OCI-LY3 (cell line): ENCODE measurements around the gene NRP1.

Experiments used
- H2AFZ ChIP-seq: fragments of 200-600, 300-600 bp; shearing (Covaris generic); 2 replicates; pipeline ENCODE4 v1.6.0; 2014; ENCODE audit warnings: antibody characterized with exemption, low read depth, low read length
- H3K27ac ChIP-seq: fragments of 200-600, 300-600 bp; sonication (generic); 2 replicates; pipeline ENCODE4 v1.5.1; 2014; ENCODE audit warnings: mild to moderate bottlenecking, low read length, moderate library complexity, mixed read lengths
- H3K27me3 ChIP-seq: fragments of 200-600, 300-600 bp; sonication (generic); 2 replicates; pipeline ENCODE4 v1.6.1; 2014; ENCODE audit warnings: low read depth, low read length, mixed read lengths
- H3K36me3 ChIP-seq: fragments of 200-600, 300-600 bp; sonication (generic); replicated peaks from 2 replicates; pipeline ENCODE3; 2014; ENCODE audit warnings: low read depth, low read length, mixed read lengths
- H3K4me1 ChIP-seq: fragments of 300-600, 200-600 bp; sonication (generic); 2 replicates; pipeline ENCODE4 v1.6.1; 2014; ENCODE audit warnings: low read length, mixed read lengths
- H3K4me2 ChIP-seq: fragments of 200-600, 300-600 bp; sonication (generic); 2 replicates; pipeline ENCODE4 v1.6.1; 2014; ENCODE audit warnings: low read length, mixed read lengths
- H3K4me3 ChIP-seq: fragments of 300-600, 200-600 bp; sonication (generic); 2 replicates; pipeline ENCODE4 v1.5.1; 2014; ENCODE audit warnings: antibody characterized with exemption, mild to moderate bottlenecking, low read length, moderate library complexity
- H3K79me2 ChIP-seq: fragments of 300-600, 200-600 bp; shearing (Covaris generic); 2 replicates; pipeline ENCODE4 v1.6.1; 2014; ENCODE audit warnings: mild to moderate bottlenecking, low read length, mixed read lengths
- H3K9ac ChIP-seq: fragments of 300-600, 200-600 bp; shearing (Covaris generic); 2 replicates; pipeline ENCODE4 v1.6.0; 2014; ENCODE audit warnings: mild to moderate bottlenecking, low read length, moderate library complexity
- H3K9me3 ChIP-seq: fragments of 200-600, 300-600 bp; shearing (Covaris generic); 2 replicates; pipeline ENCODE4 v1.6.1; 2014; ENCODE audit warnings: low read length, mixed read lengths; ENCODE audit not compliant: insufficient read depth
- H4K20me1 ChIP-seq: fragments of 200-600, 300-600 bp; sonication (generic); 2 replicates; pipeline ENCODE4 v1.6.1; 2016; ENCODE audit warnings: low read length, mixed read lengths; ENCODE audit not compliant: insufficient read depth
- CTCF ChIP-seq: fragments of 200-600, 300-600 bp; sonication (generic); IDR thresholded peaks from 2 replicates; pipeline ENCODE4 v1.5.1; 2014; ENCODE audit warnings: antibody characterized with exemption, low read length, low read depth
- EZH2phosphoT487 ChIP-seq: fragments of 200-600 bp; shearing (Covaris generic); IDR thresholded peaks from 2 replicates; pipeline ENCODE4 v1.6.1; 2018; ENCODE audit warnings: antibody characterized with exemption, mixed run types, low read depth

Gene NRP1

GRCh38 chr10:33211106-33211878 is 123.2 kb downstream of the NRP1 start:
- H3K27ac ChIP-seq, result no peak overlapping the region
- no peak overlapping the region for H2AFZ ChIP-seq
- TF ChIP-seq CTCF (no peak), EZH2phosphoT487 (no peak)
- no peaks in the 10 kb centered on the region for H3K27me3 ChIP-seq
- H3K36me3 ChIP-seq, result no peaks in the 10 kb centered on the region
- no peaks in the 10 kb centered on the region for H3K79me2 ChIP-seq
- no peak overlapping the region for H3K9ac ChIP-seq
- H3K4me1 ChIP-seq, result no peaks in the 10 kb centered on the region
- no peaks in the 10 kb centered on the region for H3K9me3 ChIP-seq
- no peak overlapping the region for H3K4me2 ChIP-seq
- H4K20me1 ChIP-seq, result no peaks in the 10 kb centered on the region
- no peak overlapping the region for H3K4me3 ChIP-seq

- H3K9me3 ChIP-seq, result no peaks in the 10 kb centered on the region
- TF ChIP-seq EZH2phosphoT487 (no peak), CTCF (no peak)
- no peaks in the 10 kb centered on the region for H3K27me3 ChIP-seq
- no peak overlapping the region for H2AFZ ChIP-seq
- no peak overlapping the region for H3K4me3 ChIP-seq
- H3K4me2 ChIP-seq, result no peak overlapping the region
- H3K9ac ChIP-seq, result no peak overlapping the region
- no peaks in the 10 kb centered on the region for H3K79me2 ChIP-seq
- H4K20me1 ChIP-seq, result no peaks in the 10 kb centered on the region
- no peaks in the 10 kb centered on the region for H3K4me1 ChIP-seq
- no peak overlapping the region for H3K27ac ChIP-seq
- H3K36me3 ChIP-seq, result no peaks in the 10 kb centered on the region
Observed at GRCh38 chr10:33209802-33210201, 124.7 kb downstream of the NRP1 start.

- Histone ChIP-seq H3K4me2 (no peak overlapping the region), H3K27me3 (no peaks in the 10 kb centered on the region), H3K4me1 (no peaks in the 10 kb centered on the region), H2AFZ (no peak overlapping the region), H3K27ac (no peak overlapping the region), H3K9ac (no peak overlapping the region), H3K79me2 (no peaks in the 10 kb centered on the region), H3K36me3 (no peaks in the 10 kb centered on the region), H4K20me1 (no peaks in the 10 kb centered on the region), H3K9me3 (no peaks in the 10 kb centered on the region), H3K4me3 (no peak overlapping the region)
- TF ChIP-seq EZH2phosphoT487, result no peak
- no peak for TF ChIP-seq CTCF
Observed at GRCh38 chr10:33208166-33208565, 126.3 kb downstream of the NRP1 start.

GRCh38 chr10:33204031-33204430 is 130.4 kb downstream of the NRP1 start:
- no peak overlapping the region for H3K9ac ChIP-seq
- H3K27ac ChIP-seq, result no peak overlapping the region
- H3K27me3 ChIP-seq, result no peaks in the 10 kb centered on the region
- no peak overlapping the region for H3K4me2 ChIP-seq
- no peak overlapping the region for H3K4me3 ChIP-seq
- no peak for TF ChIP-seq CTCF
- TF ChIP-seq EZH2phosphoT487, result no peak
- no peak overlapping the region for H2AFZ ChIP-seq
- no peaks in the 10 kb centered on the region for H3K9me3 ChIP-seq
- no peaks in the 10 kb centered on the region for H4K20me1 ChIP-seq
- no peaks in the 10 kb centered on the region for H3K4me1 ChIP-seq
- no peaks in the 10 kb centered on the region for H3K79me2 ChIP-seq
- no peaks in the 10 kb centered on the region for H3K36me3 ChIP-seq
